Measurements from ENCODE around the gene IL17RE. TPM values are rescaled to one million over a fixed set of nuclear protein-coding genes. Genes with fewer than 3 reads are reported as not detected.

The IL17RE gene
- total and polyA plus RNA-seq, 2 of the 13 experiments (the other 11 are each of a cell fraction or from before 2014, with no cell fraction given): 14.5 to 24.1 TPM

GRCh38 chr3:9933561-9934234 lies 31.1 kb downstream of the IL17RE start, which contains the start of gene CRELD1 (continued):
- no peak for TF ChIP-seq JUNB (CRISPR knock-in tag; IDR thresholded peaks at IDR 0.05; ENCODE audit: borderline replicate concordance)
- TF ChIP-seq ZNF569 (CRISPR knock-in tag; IDR thresholded peaks at IDR 0.05; ENCODE audit: borderline replicate concordance): no peak
- TF ChIP-seq, protein P1, sequence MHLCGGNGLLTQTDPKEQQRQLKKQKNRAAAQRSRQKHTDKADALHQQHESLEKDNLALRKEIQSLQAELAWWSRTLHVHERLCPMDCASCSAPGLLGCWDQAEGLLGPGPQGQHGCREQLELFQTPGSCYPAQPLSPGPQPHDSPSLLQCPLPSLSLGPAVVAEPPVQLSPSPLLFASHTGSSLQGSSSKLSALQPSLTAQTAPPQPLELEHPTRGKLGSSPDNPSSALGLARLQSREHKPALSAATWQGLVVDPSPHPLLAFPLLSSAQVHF (CRISPR knock-in tag; IDR thresholded peaks at IDR 0.05): 0 out of 2 replicates have a peak, but pooled peaks have one; percentile 7
- no peak for TF ChIP-seq NBN (conservative IDR thresholded peaks at IDR 0.05)
- no peak for TF ChIP-seq ZNF431 (CRISPR knock-in tag; IDR thresholded peaks at IDR 0.05; ENCODE audit: borderline replicate concordance, low read depth)
- TF ChIP-seq, protein P2, sequence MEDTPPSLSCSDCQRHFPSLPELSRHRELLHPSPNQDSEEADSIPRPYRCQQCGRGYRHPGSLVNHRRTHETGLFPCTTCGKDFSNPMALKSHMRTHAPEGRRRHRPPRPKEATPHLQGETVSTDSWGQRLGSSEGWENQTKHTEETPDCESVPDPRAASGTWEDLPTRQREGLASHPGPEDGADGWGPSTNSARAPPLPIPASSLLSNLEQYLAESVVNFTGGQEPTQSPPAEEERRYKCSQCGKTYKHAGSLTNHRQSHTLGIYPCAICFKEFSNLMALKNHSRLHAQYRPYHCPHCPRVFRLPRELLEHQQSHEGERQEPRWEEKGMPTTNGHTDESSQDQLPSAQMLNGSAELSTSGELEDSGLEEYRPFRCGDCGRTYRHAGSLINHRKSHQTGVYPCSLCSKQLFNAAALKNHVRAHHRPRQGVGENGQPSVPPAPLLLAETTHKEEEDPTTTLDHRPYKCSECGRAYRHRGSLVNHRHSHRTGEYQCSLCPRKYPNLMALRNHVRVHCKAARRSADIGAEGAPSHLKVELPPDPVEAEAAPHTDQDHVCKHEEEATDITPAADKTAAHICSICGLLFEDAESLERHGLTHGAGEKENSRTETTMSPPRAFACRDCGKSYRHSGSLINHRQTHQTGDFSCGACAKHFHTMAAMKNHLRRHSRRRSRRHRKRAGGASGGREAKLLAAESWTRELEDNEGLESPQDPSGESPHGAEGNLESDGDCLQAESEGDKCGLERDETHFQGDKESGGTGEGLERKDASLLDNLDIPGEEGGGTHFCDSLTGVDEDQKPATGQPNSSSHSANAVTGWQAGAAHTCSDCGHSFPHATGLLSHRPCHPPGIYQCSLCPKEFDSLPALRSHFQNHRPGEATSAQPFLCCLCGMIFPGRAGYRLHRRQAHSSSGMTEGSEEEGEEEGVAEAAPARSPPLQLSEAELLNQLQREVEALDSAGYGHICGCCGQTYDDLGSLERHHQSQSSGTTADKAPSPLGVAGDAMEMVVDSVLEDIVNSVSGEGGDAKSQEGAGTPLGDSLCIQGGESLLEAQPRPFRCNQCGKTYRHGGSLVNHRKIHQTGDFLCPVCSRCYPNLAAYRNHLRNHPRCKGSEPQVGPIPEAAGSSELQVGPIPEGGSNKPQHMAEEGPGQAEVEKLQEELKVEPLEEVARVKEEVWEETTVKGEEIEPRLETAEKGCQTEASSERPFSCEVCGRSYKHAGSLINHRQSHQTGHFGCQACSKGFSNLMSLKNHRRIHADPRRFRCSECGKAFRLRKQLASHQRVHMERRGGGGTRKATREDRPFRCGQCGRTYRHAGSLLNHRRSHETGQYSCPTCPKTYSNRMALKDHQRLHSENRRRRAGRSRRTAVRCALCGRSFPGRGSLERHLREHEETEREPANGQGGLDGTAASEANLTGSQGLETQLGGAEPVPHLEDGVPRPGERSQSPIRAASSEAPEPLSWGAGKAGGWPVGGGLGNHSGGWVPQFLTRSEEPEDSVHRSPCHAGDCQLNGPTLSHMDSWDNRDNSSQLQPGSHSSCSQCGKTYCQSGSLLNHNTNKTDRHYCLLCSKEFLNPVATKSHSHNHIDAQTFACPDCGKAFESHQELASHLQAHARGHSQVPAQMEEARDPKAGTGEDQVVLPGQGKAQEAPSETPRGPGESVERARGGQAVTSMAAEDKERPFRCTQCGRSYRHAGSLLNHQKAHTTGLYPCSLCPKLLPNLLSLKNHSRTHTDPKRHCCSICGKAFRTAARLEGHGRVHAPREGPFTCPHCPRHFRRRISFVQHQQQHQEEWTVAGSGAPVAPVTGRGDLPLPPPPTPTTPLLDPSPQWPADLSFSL (CRISPR knock-in tag; IDR thresholded peaks at IDR 0.05): no peak
- TF ChIP-seq ZNF552 (CRISPR knock-in tag; IDR thresholded peaks at IDR 0.05; ENCODE audit: borderline replicate concordance): peak; percentile 81; the same call in 1 of the 2 replicates
- peak; percentile 94 for TF ChIP-seq NFYC (CRISPR knock-in tag; IDR thresholded peaks at IDR 0.05)
- no peak for TF ChIP-seq SRF (IDR thresholded peaks at IDR 0.05; ENCODE audit: low read depth, low read length)
- TF ChIP-seq, protein P3, sequence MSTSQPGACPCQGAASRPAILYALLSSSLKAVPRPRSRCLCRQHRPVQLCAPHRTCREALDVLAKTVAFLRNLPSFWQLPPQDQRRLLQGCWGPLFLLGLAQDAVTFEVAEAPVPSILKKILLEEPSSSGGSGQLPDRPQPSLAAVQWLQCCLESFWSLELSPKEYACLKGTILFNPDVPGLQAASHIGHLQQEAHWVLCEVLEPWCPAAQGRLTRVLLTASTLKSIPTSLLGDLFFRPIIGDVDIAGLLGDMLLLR (CRISPR knock-in tag; IDR thresholded peaks at IDR 0.05): peak; percentile 61; the same call in 1 of the 2 replicates
- TF ChIP-seq KLF12 (CRISPR knock-in tag; IDR thresholded peaks at IDR 0.05; ENCODE audit: borderline replicate concordance): no peak
- TF ChIP-seq KDM6A (CRISPR knock-in tag; IDR thresholded peaks at IDR 0.05; ENCODE audit: low read depth): no peak
- TF ChIP-seq ZMYM2 (CRISPR knock-in tag; IDR thresholded peaks at IDR 0.05): peak; percentile 75; the same call in 1 of the 2 replicates
- no peak; the same call in 1 of the 2 replicates for TF ChIP-seq ZNF501 (CRISPR knock-in tag; IDR thresholded peaks at IDR 0.05)
- TF ChIP-seq, protein P4, sequence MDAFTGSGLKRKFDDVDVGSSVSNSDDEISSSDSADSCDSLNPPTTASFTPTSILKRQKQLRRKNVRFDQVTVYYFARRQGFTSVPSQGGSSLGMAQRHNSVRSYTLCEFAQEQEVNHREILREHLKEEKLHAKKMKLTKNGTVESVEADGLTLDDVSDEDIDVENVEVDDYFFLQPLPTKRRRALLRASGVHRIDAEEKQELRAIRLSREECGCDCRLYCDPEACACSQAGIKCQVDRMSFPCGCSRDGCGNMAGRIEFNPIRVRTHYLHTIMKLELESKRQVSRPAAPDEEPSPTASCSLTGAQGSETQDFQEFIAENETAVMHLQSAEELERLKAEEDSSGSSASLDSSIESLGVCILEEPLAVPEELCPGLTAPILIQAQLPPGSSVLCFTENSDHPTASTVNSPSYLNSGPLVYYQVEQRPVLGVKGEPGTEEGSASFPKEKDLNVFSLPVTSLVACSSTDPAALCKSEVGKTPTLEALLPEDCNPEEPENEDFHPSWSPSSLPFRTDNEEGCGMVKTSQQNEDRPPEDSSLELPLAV (CRISPR knock-in tag; conservative IDR thresholded peaks at IDR 0.05; ENCODE audit: low read depth): no peak
- TF ChIP-seq MZF1 (CRISPR knock-in tag; IDR thresholded peaks at IDR 0.05; ENCODE audit: borderline replicate concordance): no peak
- no peak for TF ChIP-seq REL (CRISPR knock-in tag; conservative IDR thresholded peaks at IDR 0.05)
- TF ChIP-seq, protein P5, sequence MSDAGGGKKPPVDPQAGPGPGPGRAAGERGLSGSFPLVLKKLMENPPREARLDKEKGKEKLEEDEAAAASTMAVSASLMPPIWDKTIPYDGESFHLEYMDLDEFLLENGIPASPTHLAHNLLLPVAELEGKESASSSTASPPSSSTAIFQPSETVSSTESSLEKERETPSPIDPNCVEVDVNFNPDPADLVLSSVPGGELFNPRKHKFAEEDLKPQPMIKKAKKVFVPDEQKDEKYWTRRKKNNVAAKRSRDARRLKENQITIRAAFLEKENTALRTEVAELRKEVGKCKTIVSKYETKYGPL (CRISPR knock-in tag; IDR thresholded peaks at IDR 0.05): no peak; the same call in 1 of the 2 replicates
- TF ChIP-seq IKZF4 (CRISPR knock-in tag; IDR thresholded peaks at IDR 0.05; ENCODE audit: borderline replicate concordance, low read depth, not compliant biosample characterization): peak; percentile 26
- no peak for TF ChIP-seq MBD4 (IDR thresholded peaks at IDR 0.05; ENCODE audit: borderline replicate concordance, low read length)

All from HepG2 (cell line).